Mammary epithelial cell (primary cell): Measurements from ENCODE around the gene HPCA.

Experiments used
- EZH2 ChIP-seq: IDR thresholded peaks from 2 replicates; pipeline ENCODE4 v1.6.1; 2012; ENCODE audit warnings: low read length, inconsistent platforms, borderline replicate concordance
- TF ChIP-seq, protein P1 (sequence below), 2 donors: IDR thresholded peaks in 1 of 2; conservative IDR thresholded peaks in 1 of 2; 2 replicates each; pipeline ENCODE4 v1.5.1; 2011 to 2012; ENCODE audit warnings: inconsistent platforms in 2 of 2, low read length in 2 of 2, mild to moderate bottlenecking in 2 of 2, control low read depth in 1 of 2, low read depth in 1 of 2; ENCODE audit not compliant: insufficient read depth in 1 of 2; ENCODE audit errors: extremely low read depth in 1 of 2

DNA sequence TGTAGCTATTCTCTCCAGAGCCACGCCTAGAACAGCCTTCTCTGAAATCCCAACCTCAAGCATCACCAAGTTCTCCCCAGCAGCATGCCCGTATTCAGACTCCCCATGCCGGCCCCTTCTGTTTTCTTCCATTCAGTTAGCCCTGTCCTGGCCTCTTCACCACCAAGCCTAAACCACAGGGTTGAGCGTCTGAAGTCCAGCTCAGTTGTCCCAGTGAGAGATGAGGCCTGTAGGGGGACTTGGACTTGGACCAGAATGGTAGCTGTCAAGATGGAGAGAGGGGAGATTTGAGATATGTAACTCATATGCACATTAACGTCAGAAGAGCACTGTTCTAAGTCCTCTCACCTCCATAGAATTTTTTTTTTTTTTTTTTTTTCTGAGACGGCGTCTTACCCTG is 20.4 kb downstream of the HPCA start:
- TF ChIP-seq, protein P1, sequence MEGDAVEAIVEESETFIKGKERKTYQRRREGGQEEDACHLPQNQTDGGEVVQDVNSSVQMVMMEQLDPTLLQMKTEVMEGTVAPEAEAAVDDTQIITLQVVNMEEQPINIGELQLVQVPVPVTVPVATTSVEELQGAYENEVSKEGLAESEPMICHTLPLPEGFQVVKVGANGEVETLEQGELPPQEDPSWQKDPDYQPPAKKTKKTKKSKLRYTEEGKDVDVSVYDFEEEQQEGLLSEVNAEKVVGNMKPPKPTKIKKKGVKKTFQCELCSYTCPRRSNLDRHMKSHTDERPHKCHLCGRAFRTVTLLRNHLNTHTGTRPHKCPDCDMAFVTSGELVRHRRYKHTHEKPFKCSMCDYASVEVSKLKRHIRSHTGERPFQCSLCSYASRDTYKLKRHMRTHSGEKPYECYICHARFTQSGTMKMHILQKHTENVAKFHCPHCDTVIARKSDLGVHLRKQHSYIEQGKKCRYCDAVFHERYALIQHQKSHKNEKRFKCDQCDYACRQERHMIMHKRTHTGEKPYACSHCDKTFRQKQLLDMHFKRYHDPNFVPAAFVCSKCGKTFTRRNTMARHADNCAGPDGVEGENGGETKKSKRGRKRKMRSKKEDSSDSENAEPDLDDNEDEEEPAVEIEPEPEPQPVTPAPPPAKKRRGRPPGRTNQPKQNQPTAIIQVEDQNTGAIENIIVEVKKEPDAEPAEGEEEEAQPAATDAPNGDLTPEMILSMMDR (conservative IDR thresholded peaks at IDR 0.05 in 1 of 2, IDR thresholded peaks at IDR 0.05 in 1 of 2; ENCODE audit: extremely low read depth in 1 of 2, insufficient read depth in 1 of 2, low read depth in 1 of 2, low read length in 2 of 2), result no peak
- no peak for TF ChIP-seq EZH2
